ENCODE results near the gene GSPT1. TPM values are rescaled to one million over a fixed set of nuclear protein-coding genes. Genes with fewer than 3 reads are reported as not detected.

GSPT1 gene
- total and polyA plus RNA-seq, 2 donors (not counting 1 experiment from before 2014, with no cell fraction given): 20.6 to 72.6 TPM

DNA sequence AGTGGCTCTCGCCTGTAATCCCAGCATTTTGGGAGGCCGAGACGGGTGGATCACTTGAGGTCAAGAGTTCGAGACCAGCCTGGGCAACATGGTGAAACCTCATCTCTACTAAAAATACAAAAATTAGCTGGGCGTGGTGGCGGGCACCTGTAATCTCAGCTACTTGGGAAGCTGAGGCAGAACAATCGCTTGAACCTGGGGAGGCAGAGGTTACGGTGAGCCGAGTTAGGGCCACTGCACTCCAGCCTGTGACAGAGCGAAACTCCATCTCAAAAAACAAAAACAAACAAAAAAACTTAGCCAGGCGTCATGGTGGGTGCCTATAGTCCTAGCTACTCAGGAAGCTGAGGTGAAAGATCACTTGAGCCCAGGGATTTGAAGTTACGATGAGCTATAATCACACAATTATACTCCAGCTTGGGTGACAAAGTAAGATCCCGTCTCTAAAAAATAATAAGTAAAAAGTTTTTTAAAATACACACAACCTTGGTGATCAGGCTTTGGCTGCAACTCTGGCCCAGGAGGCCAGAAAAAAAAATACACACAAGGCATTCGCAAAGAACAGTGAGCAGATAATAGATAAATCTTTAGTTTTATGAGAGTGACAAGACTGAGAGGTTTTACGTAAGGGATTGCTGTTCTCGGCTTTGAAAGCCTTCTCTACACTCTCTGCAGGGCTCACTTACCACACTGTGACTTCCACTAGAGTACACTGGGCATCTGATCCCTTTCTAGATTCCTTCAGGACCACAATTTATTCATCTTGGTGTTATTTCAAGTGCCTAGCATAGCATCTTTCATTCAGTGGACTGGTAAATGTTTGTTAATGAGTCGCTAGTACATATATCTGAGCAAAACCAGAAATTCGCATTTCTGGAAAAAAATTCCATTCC lies 5.9 kb downstream of the GSPT1 start:
- Histone ChIP-seq H3K9me3 (ENCODE audit: control extremely low read depth in 1 of 3, control insufficient read depth in 2 of 3, insufficient read depth in 1 of 3, low read length in 2 of 3) (no peaks in the 10 kb centered on the region), H3K36me3 (replicated peaks in 1 of 2; ENCODE audit: control extremely low read depth in 1 of 2, control insufficient read depth in 1 of 2, extremely low read depth in 1 of 2, insufficient read depth in 2 of 2, low read length in 1 of 2) (peaks cover 0 to 4% of the 10 kb centered on the region in 2 experiments), H4K20me1 (ENCODE audit: control insufficient read depth, insufficient read depth, low read length, poor library complexity, severe bottlenecking) (peaks cover 67% of the 10 kb centered on the region), H3K4me3 (ENCODE audit: control extremely low read depth in 1 of 5, extremely low read depth in 1 of 5, insufficient read depth in 1 of 5, low read depth in 2 of 5, low read length in 4 of 5) (no peak overlapping the region), H3K27me3 (replicated peaks in 1 of 4; ENCODE audit: control extremely low read depth in 1 of 4, control insufficient read depth in 3 of 4, insufficient read depth in 4 of 4, low read length in 3 of 4) (no peaks in the 10 kb centered on the region), H3K4me1 (ENCODE audit: control insufficient read depth in 2 of 2, insufficient read depth in 2 of 2, low read length in 2 of 2) (peaks cover 28 to 38% of the 10 kb centered on the region in 2 donors), H2AFZ (ENCODE audit: insufficient read depth, low read depth, low read length, poor library complexity, severe bottlenecking) (no peak overlapping the region), H3K27ac (ENCODE audit: low read length in 2 of 2) (no peak overlapping the region), H3K79me2 (ENCODE audit: control insufficient read depth, insufficient read depth, low read length) (peaks cover 97% of the 10 kb centered on the region), H3K9ac (ENCODE audit: low read length) (no peak overlapping the region), H3K4me2 (replicated peaks; ENCODE audit: low read depth, low read length, poor library complexity, severe bottlenecking) (no peak overlapping the region)
- Mint-ChIP-seq H3K9me3 (ENCODE audit: insufficient read depth) (no peaks in the 10 kb centered on the region), H3K27ac (peak overlapping the region; percentile 21), H3K27me3 (no peaks in the 10 kb centered on the region), H3K4me1 (peaks cover 56% of the 10 kb centered on the region), H3K4me3 (peak overlapping the region; percentile 12)
- TF ChIP-seq, protein P1, sequence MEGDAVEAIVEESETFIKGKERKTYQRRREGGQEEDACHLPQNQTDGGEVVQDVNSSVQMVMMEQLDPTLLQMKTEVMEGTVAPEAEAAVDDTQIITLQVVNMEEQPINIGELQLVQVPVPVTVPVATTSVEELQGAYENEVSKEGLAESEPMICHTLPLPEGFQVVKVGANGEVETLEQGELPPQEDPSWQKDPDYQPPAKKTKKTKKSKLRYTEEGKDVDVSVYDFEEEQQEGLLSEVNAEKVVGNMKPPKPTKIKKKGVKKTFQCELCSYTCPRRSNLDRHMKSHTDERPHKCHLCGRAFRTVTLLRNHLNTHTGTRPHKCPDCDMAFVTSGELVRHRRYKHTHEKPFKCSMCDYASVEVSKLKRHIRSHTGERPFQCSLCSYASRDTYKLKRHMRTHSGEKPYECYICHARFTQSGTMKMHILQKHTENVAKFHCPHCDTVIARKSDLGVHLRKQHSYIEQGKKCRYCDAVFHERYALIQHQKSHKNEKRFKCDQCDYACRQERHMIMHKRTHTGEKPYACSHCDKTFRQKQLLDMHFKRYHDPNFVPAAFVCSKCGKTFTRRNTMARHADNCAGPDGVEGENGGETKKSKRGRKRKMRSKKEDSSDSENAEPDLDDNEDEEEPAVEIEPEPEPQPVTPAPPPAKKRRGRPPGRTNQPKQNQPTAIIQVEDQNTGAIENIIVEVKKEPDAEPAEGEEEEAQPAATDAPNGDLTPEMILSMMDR (IDR thresholded peaks at IDR 0.05): no peak
- TF ChIP-seq EZH2 (IDR thresholded peaks at IDR 0.05; ENCODE audit: borderline replicate concordance, insufficient read depth, low read depth, low read length, poor library complexity, severe bottlenecking): no peak
- ATAC-seq (ENCODE audit: low read depth): no peak
- intact Hi-C loops (cut with micrococcal nuclease): loop anchor here (10.0 kb wide), 1 partner anchor 655 kb away; the partner anchor contains the start of gene SOCS1
- POLR2A ChIA-PET: no interaction called here
- CTCF ChIA-PET: no interaction called here
- 94% methylated on average over 9 of the region's 18 CpGs for WGBS (ENCODE audit: insufficient coverage)
- DNase-seq: no peak

Measured in B cell (primary cell).